Measurements from ENCODE around the gene SMARCD3. TPM values are rescaled to one million over a fixed set of nuclear protein-coding genes. Genes with fewer than 3 reads are reported as not detected.
A peak's percentile ranks its signal among the peaks of the same experiment; 100 is the strongest.

SMARCD3 gene
- total and polyA plus RNA-seq, 2 experiments from 2014 or later: 3.3 to 4.0 TPM

- Mint-ChIP-seq H3K4me1 (no peaks in the 10 kb centered on the region), H3K27me3 (ENCODE audit: insufficient read depth, low read depth, poor library complexity) (peaks cover 3% of the 10 kb centered on the region), H3K4me3 (no peak overlapping the region), H3K36me3 (ENCODE audit: low read depth) (no peaks in the 10 kb centered on the region), H3K9me3 (no peaks in the 10 kb centered on the region), H3K27ac (no peak overlapping the region)
- H3F3A ChIP-seq (replicated peaks; ENCODE audit: low read depth): no peaks in the 10 kb centered on the region
- no peaks in the 10 kb centered on the region for H3K79me2 ChIP-seq (replicated peaks; ENCODE audit: insufficient read depth)
- peaks cover 2% of the 10 kb centered on the region; the same call in 1 of the 2 replicates for H3K4me1 ChIP-seq (ENCODE audit: insufficient read depth)
- H4K20me1 ChIP-seq (replicated peaks; ENCODE audit: insufficient read depth): no peaks in the 10 kb centered on the region
- no peak overlapping the region for H3K4me2 ChIP-seq
- no peak overlapping the region for H2AFZ ChIP-seq
- ATAC-seq (no peak), DNase-seq (ENCODE audit: low spot score) (no peak)
- no peak overlapping the region for H3K4me3 ChIP-seq
- H3K9me2 ChIP-seq (ENCODE audit: insufficient read depth): no peaks in the 10 kb centered on the region
- H3K27ac ChIP-seq (ENCODE audit: low read depth): no peak overlapping the region
- H3K36me3 ChIP-seq (ENCODE audit: insufficient read depth): no peaks in the 10 kb centered on the region
- TF ChIP-seq ETS1 (IDR thresholded peaks at IDR 0.05): no peak
- no peak for TF ChIP-seq ZNF462 (CRISPR knock-in tag; IDR thresholded peaks at IDR 0.05)
- H3K27me3 ChIP-seq (ENCODE audit: insufficient read depth): no peaks in the 10 kb centered on the region
Measured at GRCh38 chr7:151192002-151192539, 56.4 kb downstream of the SMARCD3 start.

- Histone ChIP-seq H3K9me2 (ENCODE audit: insufficient read depth) (no peaks in the 10 kb centered on the region), H2AFZ (no peak overlapping the region), H3K79me2 (replicated peaks; ENCODE audit: insufficient read depth) (no peaks in the 10 kb centered on the region), H3K36me3 (ENCODE audit: insufficient read depth) (no peaks in the 10 kb centered on the region), H3K27ac (ENCODE audit: low read depth) (no peak overlapping the region), H3K27me3 (ENCODE audit: insufficient read depth) (no peaks in the 10 kb centered on the region), H3K4me1 (ENCODE audit: insufficient read depth) (peaks cover 2% of the 10 kb centered on the region; the same call in 1 of the 2 replicates), H3K4me3 (no peak overlapping the region), H3F3A (replicated peaks; ENCODE audit: low read depth) (no peaks in the 10 kb centered on the region), H4K20me1 (replicated peaks; ENCODE audit: insufficient read depth) (no peaks in the 10 kb centered on the region), H3K4me2 (no peak overlapping the region)
- Mint-ChIP-seq H3K4me3 (no peak overlapping the region), H3K4me1 (no peaks in the 10 kb centered on the region), H3K27me3 (ENCODE audit: insufficient read depth, low read depth, poor library complexity) (peaks cover 3% of the 10 kb centered on the region), H3K36me3 (ENCODE audit: low read depth) (no peaks in the 10 kb centered on the region), H3K9me3 (no peaks in the 10 kb centered on the region), H3K27ac (no peak overlapping the region)
- DNase-seq (ENCODE audit: low spot score) (no peak), ATAC-seq (peak; percentile 10; the same call in 1 of the 3 replicates)
- TF ChIP-seq CREB1 (CRISPR knock-in tag; IDR thresholded peaks at IDR 0.05; ENCODE audit: low read depth) (no peak), ETS1 (IDR thresholded peaks at IDR 0.05) (no peak), CTCF (conservative IDR thresholded peaks at IDR 0.05; ENCODE audit: low read depth in 2 of 2) (0 out of 4 replicates have a peak, but pooled peaks of 1 of the 2 experiments have one; percentile 7), ZNF114 (CRISPR knock-in tag; IDR thresholded peaks at IDR 0.05) (no peak), EZH2 (IDR thresholded peaks at IDR 0.05; ENCODE audit: low read depth, unreplicated experiment) (no peak)
Measured at GRCh38 chr7:151191544-151191943, 57.0 kb downstream of the SMARCD3 start.

Data from GM23338 (cell line).